ENCODE data around the gene ARHGEF38.
A peak's percentile ranks its signal among the peaks of the same experiment; 100 is the strongest.

ARHGEF38 gene

DNA sequence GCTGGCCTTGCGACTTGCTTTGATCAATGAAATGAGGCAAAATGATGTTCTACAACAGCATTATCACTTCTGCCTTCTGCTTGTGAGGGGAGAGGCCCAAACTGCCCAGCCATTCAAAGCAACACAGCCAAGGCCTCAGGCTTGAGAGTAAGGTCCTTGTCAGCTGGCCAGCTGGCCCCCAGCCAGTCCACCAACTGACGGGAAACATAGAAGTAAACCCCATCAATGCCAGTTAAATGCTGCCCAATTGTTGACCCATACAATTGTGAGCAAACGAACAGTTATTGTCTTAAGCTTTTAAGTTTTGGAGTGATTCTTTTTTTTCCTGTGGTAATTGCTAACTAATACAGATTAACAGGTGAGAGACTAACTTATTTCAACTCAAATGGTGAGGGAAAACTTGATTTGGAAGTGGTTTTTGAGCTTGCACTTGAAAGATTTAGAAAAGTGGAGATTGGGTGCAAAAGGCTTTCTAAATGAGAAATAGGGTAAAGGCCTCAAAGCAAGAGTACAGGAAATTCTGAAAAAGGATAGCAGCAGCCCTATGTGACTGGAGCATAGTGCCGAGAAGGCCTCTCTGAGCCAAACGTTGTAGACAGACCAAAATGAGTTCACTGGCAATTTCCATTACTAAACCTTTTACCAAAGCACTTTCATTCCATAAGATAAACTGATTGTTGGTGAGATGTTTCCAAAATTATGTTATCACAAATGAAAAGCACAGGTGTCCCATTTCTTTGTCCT is 66.9 kb downstream of the ARHGEF38 start:
- Histone ChIP-seq H3K9me3 (replicated peaks; ENCODE audit: low read length) (no peaks in the 10 kb centered on the region), H3K36me3 (ENCODE audit: insufficient read depth, low read length) (no peaks in the 10 kb centered on the region), H3K9ac (ENCODE audit: low read depth, low read length) (no peak overlapping the region), H3K27me3 (ENCODE audit: control insufficient read depth, insufficient read depth, low read length) (no peaks in the 10 kb centered on the region), H3K4me3 (ENCODE audit: low read length) (no peak overlapping the region), H3K4me1 (ENCODE audit: control insufficient read depth, insufficient read depth, low read length) (peaks cover 16% of the 10 kb centered on the region), H3K4me2 (ENCODE audit: low read length) (no peak overlapping the region)

DNA sequence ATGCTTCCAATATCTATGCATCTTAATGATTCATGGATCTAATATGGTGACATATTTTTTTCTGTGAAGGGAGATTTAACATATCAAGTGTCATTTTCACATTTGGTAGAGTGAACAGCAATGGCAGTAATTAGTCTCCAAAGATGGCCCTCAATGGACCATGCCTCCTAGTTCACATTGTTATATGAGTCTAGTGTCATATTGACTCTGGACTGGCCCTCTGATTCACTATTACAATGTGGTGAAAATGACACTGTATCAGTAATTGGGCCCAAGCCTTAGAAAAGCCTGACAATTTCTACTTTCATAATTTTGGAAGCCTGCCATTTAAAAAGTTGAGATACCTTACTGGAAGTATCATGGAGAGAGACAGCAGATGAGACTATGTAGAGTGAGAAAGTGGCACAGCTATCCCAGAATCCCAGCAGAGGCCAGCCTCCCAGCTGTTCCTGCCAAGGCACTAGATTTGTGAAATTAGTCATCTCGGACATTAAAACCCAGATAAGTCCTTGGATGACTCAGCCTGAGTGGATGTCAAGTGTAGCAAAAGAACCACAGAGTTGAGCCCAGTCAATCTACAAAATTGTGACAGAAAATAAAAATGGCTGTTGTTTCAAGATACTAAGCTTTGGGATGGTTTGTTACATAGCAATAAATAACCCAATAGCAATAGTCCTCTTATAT is 68.4 kb downstream of the ARHGEF38 start:
- H3K9me3 ChIP-seq (replicated peaks; ENCODE audit: low read length) = no peaks in the 10 kb centered on the region
- no peaks in the 10 kb centered on the region for H3K27me3 ChIP-seq (ENCODE audit: control insufficient read depth, insufficient read depth, low read length)
- H3K4me2 ChIP-seq (ENCODE audit: low read length) = no peak overlapping the region
- H3K4me3 ChIP-seq (ENCODE audit: low read length) = no peak overlapping the region
- H3K4me1 ChIP-seq (ENCODE audit: control insufficient read depth, insufficient read depth, low read length) = peaks cover 25% of the 10 kb centered on the region
- no peak overlapping the region for H3K9ac ChIP-seq (ENCODE audit: low read depth, low read length)
- no peaks in the 10 kb centered on the region for H3K36me3 ChIP-seq (ENCODE audit: insufficient read depth, low read length)

DNA sequence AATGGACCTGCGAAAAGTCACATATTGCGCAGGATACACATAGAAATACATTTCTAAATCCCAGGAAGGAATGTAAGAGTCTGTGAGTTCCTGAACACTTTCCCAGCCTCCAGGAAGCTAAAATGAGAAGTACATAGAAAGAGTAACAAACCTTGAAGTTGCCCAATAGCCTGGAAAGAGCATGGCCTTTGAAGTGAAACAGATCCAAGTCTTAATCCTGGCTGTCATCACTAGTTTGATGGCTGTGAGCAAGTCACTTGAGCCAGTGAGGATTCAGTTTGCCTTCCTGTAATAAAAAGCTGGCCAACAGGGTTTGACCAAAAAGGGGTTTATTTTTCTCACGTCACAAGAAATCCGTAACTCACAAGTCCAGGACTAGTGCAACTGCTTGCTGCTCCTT is 69.8 kb downstream of the ARHGEF38 start:
- Histone ChIP-seq H3K36me3 (ENCODE audit: insufficient read depth, low read length) (no peaks in the 10 kb centered on the region), H3K4me2 (ENCODE audit: low read length) (no peak overlapping the region), H3K27me3 (ENCODE audit: control insufficient read depth, insufficient read depth, low read length) (no peaks in the 10 kb centered on the region), H3K9ac (ENCODE audit: low read depth, low read length) (no peak overlapping the region), H3K4me1 (ENCODE audit: control insufficient read depth, insufficient read depth, low read length) (peaks cover 25% of the 10 kb centered on the region), H3K9me3 (replicated peaks; ENCODE audit: low read length) (no peaks in the 10 kb centered on the region), H3K4me3 (ENCODE audit: low read length) (no peak overlapping the region)

DNA sequence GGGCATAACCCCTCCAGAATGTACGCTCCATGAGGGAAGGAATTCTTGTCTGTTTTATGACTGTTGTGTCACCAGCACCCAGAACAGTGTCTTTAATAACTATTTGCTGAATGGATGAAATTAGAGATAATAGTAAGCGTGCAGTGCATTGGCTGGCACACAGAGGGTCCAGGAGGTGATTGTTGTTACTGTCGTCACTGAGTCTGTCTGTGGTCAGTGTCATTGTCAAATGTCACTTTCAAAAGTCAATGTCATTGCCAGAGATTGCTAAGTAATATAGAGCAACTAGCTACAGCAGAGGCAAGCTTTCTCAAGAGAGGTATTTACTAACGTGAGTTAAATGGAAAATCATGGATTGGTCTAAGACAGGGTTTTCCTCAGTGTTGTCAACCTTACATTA is 70.7 kb downstream of the ARHGEF38 start:
- H3K9me3 ChIP-seq (replicated peaks; ENCODE audit: low read length) = no peaks in the 10 kb centered on the region
- H3K4me3 ChIP-seq (ENCODE audit: low read length) = no peak overlapping the region
- no peak overlapping the region for H3K4me2 ChIP-seq (ENCODE audit: low read length)
- no peak overlapping the region for H3K9ac ChIP-seq (ENCODE audit: low read depth, low read length)
- no peaks in the 10 kb centered on the region for H3K36me3 ChIP-seq (ENCODE audit: insufficient read depth, low read length)
- H3K27me3 ChIP-seq (ENCODE audit: control insufficient read depth, insufficient read depth, low read length) = no peaks in the 10 kb centered on the region
- H3K4me1 ChIP-seq (ENCODE audit: control insufficient read depth, insufficient read depth, low read length) = peaks cover 25% of the 10 kb centered on the region

DNA sequence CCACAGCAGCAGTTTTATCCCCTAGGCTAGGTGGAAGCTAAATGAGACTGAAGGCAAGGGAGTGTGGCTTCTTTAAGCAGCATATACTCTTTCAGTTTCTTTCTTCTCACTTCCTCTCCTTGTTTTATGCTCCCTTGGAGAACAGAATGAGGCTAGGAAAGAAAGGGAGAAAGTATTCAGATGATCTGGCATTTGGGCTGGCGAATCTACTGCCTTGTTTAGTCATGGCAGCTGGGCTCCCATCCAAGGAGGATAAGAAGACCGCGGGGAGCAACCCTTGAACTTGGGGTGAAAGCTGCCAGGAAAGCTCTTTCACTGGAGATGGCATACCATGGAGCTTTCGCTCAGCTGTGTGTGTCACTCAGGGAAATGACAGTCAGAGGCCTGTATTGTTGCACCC is 72.1 kb downstream of the ARHGEF38 start:
- Histone ChIP-seq H3K4me2 (ENCODE audit: low read length) (peak overlapping the region; percentile 65), H3K9ac (ENCODE audit: low read depth, low read length) (peak overlapping the region; percentile 27), H3K4me3 (ENCODE audit: low read length) (peak overlapping the region; percentile 36), H3K36me3 (ENCODE audit: insufficient read depth, low read length) (no peaks in the 10 kb centered on the region), H3K9me3 (replicated peaks; ENCODE audit: low read length) (no peaks in the 10 kb centered on the region), H3K27me3 (ENCODE audit: control insufficient read depth, insufficient read depth, low read length) (no peaks in the 10 kb centered on the region), H3K4me1 (ENCODE audit: control insufficient read depth, insufficient read depth, low read length) (peaks cover 25% of the 10 kb centered on the region)

DNA sequence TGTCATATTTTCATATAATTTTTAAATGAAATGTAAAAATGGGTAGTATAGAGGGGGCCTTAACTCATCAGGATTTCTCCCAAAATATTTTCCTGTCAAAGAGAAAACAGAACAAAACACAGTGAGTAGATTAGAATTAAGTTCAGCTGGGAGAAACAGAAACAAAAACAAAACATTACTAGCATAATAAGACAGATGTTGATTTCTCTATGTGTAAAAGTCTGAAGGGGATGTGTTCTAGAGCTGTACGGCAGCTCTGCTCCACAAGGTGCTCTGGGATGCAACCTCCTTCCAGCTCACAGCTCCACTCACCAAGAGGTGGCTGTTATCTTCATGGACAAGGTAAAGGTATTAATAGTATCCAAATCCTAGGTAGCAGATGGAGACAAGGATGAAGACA is 72.8 kb downstream of the ARHGEF38 start:
- H3K4me3 ChIP-seq (ENCODE audit: low read length) = no peak overlapping the region
- no peaks in the 10 kb centered on the region for H3K36me3 ChIP-seq (ENCODE audit: insufficient read depth, low read length)
- no peaks in the 10 kb centered on the region for H3K27me3 ChIP-seq (ENCODE audit: control insufficient read depth, insufficient read depth, low read length)
- H3K9me3 ChIP-seq (replicated peaks; ENCODE audit: low read length) = no peaks in the 10 kb centered on the region
- H3K9ac ChIP-seq (ENCODE audit: low read depth, low read length) = peak overlapping the region; percentile 27
- peaks cover 25% of the 10 kb centered on the region for H3K4me1 ChIP-seq (ENCODE audit: control insufficient read depth, insufficient read depth, low read length)
- H3K4me2 ChIP-seq (ENCODE audit: low read length) = no peak overlapping the region

DNA sequence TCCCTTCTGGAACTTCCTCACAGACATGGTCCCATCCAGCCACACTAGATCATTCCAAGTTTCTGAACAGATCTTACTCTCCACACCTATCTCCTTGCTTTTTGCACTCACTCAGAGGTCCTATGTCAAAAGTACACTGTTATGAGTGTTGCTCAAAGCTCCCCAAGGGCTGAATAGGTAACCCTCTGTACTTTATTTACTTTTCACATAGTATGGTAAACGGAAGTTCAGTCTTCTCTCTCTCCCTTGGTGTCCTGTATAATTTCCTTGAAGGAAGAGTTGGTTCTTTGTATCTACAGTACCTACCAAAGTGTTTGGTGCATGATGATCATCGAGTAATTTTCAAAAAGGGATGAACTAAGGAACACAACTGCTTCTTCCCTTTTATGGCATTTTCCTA is 74.4 kb downstream of the ARHGEF38 start:
- no peak overlapping the region for H3K4me3 ChIP-seq (ENCODE audit: low read length)
- H3K9ac ChIP-seq (ENCODE audit: low read depth, low read length) = no peak overlapping the region
- H3K36me3 ChIP-seq (ENCODE audit: insufficient read depth, low read length) = no peaks in the 10 kb centered on the region
- no peaks in the 10 kb centered on the region for H3K27me3 ChIP-seq (ENCODE audit: control insufficient read depth, insufficient read depth, low read length)
- peaks cover 25% of the 10 kb centered on the region for H3K4me1 ChIP-seq (ENCODE audit: control insufficient read depth, insufficient read depth, low read length)
- H3K9me3 ChIP-seq (replicated peaks; ENCODE audit: low read length) = no peaks in the 10 kb centered on the region
- H3K4me2 ChIP-seq (ENCODE audit: low read length) = no peak overlapping the region

DNA sequence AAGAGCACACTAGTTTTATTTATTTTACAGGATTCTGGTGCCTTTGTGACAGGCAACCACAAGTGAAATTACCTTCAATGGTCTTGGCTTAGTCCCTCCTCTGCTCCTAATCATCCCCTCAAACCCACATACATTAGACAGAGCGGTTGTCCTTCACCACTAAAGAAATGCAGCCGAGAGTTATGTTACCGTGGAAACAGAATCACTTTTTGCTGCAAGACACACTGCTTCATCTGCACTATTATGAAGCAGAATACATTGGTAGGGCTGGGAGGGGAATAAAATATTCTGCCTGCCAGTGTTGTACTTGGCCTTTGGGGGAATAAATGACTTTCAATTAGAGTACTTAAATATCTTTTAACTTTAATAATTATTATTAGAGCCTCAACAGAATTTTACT is 75.2 kb downstream of the ARHGEF38 start:
- Histone ChIP-seq H3K4me1 (ENCODE audit: control insufficient read depth, insufficient read depth, low read length) (peaks cover 25% of the 10 kb centered on the region), H3K9me3 (replicated peaks; ENCODE audit: low read length) (no peaks in the 10 kb centered on the region), H3K4me3 (ENCODE audit: low read length) (no peak overlapping the region), H3K36me3 (ENCODE audit: insufficient read depth, low read length) (no peaks in the 10 kb centered on the region), H3K27me3 (ENCODE audit: control insufficient read depth, insufficient read depth, low read length) (no peaks in the 10 kb centered on the region), H3K9ac (ENCODE audit: low read depth, low read length) (no peak overlapping the region), H3K4me2 (ENCODE audit: low read length) (no peak overlapping the region)

DNA sequence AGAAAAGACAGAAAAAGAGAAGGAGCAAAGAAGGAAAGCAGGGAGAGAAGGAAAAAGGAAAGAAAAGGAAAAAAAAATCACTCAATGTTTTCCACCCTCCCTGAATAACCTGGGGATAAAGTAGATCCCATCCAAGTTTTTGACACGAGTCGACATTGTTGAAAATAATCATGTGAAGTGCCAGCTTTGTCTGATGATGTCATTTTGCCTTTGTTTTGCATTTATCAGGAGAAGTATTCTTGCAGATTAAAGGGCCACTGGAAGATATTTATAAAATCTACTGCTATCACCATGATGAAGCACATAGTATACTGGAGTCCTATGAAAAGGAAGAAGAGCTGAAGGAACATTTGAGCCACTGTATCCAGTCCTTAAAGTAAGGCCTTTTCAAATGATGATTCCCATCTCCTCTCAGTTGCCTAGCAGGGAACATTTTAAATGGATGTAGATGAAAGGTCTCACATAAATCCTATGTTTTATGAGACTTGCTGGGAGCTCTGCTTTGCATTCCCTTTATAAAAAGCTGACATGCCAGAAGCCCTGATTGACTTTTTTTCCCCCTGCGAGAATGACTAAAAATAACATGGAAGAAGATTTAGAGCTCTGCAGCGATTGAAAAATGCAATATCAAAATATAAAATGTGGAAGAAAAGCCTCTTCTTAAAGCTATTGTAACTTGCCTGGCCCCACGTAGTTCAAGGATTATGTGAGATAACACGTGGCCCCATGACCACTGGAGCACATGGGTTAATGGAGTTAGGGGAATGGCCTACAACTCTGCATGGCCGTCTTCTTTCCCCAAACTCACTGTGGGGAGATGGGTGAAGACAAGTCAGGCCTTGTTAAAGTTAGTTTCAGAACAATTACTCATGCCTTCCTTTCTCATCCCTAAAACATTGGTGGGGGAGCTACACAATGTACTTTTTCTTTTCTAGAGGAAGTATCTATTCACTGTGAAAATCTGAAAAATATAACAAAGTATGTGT is 78.5 kb downstream of the ARHGEF38 start:
- no peak overlapping the region for H3K4me2 ChIP-seq (ENCODE audit: low read length)
- H3K4me1 ChIP-seq (ENCODE audit: control insufficient read depth, insufficient read depth, low read length) = no peaks in the 10 kb centered on the region
- H3K9ac ChIP-seq (ENCODE audit: low read depth, low read length) = no peak overlapping the region
- no peak overlapping the region for H3K4me3 ChIP-seq (ENCODE audit: low read length)
- no peaks in the 10 kb centered on the region for H3K9me3 ChIP-seq (replicated peaks; ENCODE audit: low read length)
- no peaks in the 10 kb centered on the region for H3K36me3 ChIP-seq (ENCODE audit: insufficient read depth, low read length)
- no peaks in the 10 kb centered on the region for H3K27me3 ChIP-seq (ENCODE audit: control insufficient read depth, insufficient read depth, low read length)

DNA sequence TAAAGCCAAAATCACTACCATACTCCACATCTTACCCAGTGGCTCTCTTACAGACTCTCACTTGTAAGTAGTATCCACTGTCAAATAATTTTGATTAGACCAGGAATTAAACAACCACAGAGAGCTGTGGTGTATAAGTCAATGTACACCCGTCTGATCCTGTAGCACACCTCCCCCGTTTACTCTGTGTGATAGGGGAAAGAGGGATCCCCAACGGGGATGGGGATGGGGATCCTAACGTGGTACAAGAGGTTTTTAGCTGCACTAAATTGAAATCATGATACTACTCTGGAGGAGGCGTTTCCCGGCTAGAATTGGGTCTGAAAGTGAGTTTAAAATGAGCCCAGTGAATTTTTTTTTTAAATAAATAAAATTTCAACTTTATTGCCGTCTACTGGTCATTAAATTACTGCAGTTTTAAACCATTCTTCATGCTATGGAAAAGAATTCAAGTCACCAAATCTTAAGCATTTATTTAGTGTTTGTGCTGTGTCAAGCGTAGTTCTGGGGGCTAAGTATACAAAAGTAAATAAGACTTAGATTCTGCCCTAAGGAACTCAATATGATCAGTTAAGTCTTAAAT is 79.5 kb downstream of the ARHGEF38 start:
- H3K9ac ChIP-seq (ENCODE audit: low read depth, low read length) = no peak overlapping the region
- no peaks in the 10 kb centered on the region for H3K36me3 ChIP-seq (ENCODE audit: insufficient read depth, low read length)
- H3K27me3 ChIP-seq (ENCODE audit: control insufficient read depth, insufficient read depth, low read length) = no peaks in the 10 kb centered on the region
- H3K4me2 ChIP-seq (ENCODE audit: low read length) = no peak overlapping the region
- H3K9me3 ChIP-seq (replicated peaks; ENCODE audit: low read length) = no peaks in the 10 kb centered on the region
- no peaks in the 10 kb centered on the region for H3K4me1 ChIP-seq (ENCODE audit: control insufficient read depth, insufficient read depth, low read length)
- H3K4me3 ChIP-seq (ENCODE audit: low read length) = no peak overlapping the region

DNA sequence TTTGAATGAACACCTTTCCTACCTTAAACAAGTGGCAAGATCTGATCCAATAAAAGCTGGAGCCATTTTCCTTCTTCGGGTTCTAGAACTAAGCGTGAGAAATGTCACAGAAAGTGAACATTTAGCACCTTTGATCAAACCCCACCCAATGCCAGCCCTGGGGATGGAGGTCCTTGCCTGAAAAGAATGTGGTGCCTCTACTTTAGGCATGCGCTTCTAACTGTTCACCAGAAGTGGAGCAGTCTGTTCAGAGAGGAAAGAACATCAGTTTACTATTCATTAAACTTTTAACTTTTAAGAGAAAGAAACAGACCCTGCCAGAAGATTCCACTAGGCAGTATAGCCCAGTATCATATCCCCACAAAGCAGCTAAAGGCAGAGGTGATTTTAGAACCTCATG is 80.2 kb downstream of the ARHGEF38 start:
- Histone ChIP-seq H3K27me3 (ENCODE audit: control insufficient read depth, insufficient read depth, low read length) (no peaks in the 10 kb centered on the region), H3K9ac (ENCODE audit: low read depth, low read length) (no peak overlapping the region), H3K4me3 (ENCODE audit: low read length) (no peak overlapping the region), H3K9me3 (replicated peaks; ENCODE audit: low read length) (no peaks in the 10 kb centered on the region), H3K4me1 (ENCODE audit: control insufficient read depth, insufficient read depth, low read length) (peaks cover 3% of the 10 kb centered on the region), H3K36me3 (ENCODE audit: insufficient read depth, low read length) (no peaks in the 10 kb centered on the region), H3K4me2 (ENCODE audit: low read length) (no peak overlapping the region)
